GM18519 (cell line): ENCODE data around the gene ACVR1.

ENCODE experiments used
- ATAC-seq: cut with Tn5 transposase; IDR thresholded peaks from one replicate; pipeline ENCODE4 v1.9.1; 2021; ENCODE audit warnings: mild to moderate bottlenecking, moderate library complexity; ENCODE audit not compliant: unreplicated experiment, low FRiP score

The ACVR1 gene

DNA sequence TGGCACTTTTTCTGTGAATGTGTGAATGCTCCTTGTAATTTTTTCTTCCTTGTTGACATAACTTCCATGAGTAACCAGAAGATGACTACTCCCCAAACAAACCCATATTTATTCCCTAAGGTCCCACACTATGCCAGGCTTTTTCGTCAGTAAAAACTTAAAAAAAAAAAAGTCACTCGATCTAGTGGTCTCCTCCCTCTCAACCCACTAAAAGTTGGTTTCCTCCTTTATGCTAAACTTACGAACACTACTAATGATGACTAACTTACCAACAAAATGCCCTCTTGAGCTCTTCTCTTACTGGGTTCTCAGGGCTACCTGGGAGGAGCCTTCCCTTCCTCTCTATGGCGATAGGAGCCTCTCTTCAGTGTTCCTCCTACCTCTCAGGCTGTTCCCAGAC is 18.2 kb downstream of the ACVR1 start:
- ATAC-seq = no peak

DNA sequence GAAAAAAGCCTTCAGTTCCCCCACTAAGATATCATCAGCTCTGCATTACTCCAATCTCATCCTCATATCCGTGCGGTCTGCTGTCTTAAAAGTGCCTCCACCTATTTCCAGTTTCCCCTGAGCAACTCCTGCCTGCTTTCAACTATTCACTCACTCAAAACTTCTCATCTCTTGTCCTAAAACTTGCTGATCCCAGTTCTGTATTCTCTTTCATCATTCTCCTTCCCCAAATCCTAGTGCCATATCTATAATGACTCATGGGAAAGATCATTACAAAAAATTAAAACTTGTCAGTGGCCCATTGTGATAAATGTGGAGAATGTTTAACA is 20.0 kb downstream of the ACVR1 start:
- no peak for ATAC-seq

DNA sequence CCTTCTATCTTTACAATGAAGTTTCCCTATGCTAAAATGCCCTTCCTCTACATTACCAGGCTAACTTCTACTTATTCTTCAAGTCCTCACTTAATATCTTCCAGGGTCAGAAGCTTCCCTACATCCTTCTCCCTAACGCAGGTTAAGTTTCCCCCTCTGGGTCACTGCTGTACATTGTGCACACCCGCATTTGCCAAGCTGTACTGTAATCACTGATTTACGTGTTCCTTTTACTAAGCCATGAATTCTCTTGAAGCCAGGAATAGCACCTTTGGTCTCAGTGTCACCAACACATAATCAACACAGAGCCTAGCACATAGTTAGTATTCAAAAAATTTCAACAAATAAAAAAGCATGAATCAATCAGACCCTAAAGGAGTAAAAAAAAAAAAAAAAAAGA is 22.3 kb downstream of the ACVR1 start:
- ATAC-seq = no peak

DNA sequence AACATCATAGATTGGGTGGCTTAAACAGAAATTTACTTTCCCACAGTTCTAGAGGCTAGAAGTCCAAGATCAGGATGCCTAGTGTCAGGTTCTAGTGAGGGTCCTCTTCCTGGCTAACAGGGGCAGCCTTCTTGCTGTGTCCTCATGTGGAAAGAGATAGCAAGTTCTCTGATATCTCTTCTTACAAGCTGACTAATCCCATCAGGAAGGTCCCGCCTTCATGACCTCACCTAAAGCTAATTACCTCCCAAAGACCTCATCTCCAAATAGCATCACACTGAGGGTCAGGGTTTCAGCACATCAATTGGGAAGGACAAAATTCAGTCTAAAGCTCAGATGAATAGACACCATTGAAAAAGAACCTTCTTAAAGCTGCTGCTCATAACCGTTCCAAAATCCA is 22.9 kb downstream of the ACVR1 start:
- ATAC-seq = no peak

DNA sequence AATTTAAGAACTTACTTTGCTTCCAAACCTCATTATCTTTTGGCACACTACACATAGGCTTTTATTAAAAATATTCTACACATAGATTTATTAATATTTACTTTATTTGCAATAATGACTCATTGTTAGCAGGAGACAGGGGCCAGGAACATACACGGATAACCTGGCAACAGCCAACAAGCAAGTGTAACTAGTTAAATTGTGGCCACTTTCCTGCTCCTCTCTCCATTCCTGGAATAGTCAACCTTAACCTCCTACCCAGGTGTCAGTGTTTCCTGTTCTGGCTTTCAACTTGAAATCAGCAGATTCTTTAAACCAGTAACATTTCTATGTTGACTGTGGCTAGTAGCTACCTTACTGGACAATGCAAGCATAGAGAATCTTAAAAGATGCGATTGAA is 26.5 kb downstream of the ACVR1 start:
- ATAC-seq = no peak

DNA sequence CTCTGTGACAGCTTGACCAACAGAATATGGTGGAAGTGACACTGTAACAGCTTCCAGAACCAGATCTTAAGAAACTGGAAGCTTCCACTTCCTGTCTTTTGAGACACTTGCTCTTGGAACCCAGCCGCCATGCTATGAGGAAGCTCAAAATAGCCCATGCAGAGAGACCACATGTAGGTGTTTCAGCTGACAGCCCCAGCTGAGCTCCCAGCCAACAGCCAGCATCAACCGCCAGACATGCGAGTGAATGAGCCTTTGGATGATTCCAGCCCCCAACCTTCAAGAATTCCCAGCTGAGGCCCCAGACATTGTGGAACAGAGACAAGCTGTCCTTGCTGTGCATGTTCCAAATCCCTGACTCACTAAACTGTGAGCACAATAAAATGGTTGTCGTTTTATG is 27.9 kb downstream of the ACVR1 start:
- ATAC-seq = no peak

DNA sequence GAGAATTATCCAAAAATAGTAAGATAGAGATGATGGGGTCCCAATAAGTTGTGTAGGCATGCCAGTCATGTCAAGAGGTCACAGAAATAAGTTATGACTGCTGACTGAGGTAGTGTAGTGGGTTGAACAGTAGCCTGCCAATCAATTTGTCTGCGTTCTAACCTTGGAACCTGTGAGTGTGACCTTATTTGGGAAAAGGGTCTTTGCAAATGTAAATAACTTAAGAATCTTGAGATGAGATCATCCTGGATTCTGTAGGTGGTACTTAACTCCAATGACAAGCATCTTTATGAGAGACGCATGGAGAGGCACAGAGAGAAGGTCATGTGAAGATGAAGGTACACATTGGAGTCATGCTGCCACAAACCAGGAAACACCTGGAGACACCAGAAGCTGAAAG is 31.0 kb downstream of the ACVR1 start:
- no peak for ATAC-seq

DNA sequence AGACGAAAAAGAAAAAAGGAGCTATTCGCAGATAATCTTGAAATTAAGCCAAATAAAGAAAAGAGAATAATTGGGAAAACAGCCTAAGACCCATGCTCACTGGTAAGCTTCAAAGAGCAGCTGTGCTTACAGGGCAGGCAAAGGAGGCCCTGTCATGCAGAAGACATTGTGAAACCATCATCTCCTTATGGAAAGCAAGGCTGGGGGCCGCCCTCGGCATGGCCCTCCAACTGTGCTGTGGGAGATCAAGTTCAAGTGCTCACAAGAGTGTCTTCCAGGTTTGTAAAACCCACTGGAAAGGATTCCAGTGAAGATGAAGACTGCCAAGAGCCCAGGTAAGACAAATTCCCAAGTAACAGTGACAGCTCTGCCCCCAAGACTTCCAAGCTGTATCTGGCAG is 32.2 kb downstream of the ACVR1 start:
- ATAC-seq = no peak

DNA sequence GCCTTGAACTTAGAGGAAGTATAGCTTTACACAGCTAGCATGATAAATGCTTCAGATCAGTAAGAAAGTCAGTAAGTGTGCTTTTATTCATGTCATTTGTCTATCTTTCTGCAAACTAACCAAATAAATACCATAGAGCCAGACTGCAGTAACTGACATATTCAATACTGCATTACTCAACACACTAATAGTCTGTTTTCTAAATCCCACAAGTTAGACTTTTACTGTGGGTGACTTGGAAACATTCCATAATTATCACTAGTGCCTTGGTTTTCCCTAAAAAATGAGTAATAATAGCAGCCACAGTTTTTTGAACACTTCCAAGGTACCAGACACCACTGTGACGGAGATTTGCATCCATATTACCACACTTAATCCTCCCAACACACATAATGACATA is 33.0 kb downstream of the ACVR1 start:
- ATAC-seq = no peak

DNA sequence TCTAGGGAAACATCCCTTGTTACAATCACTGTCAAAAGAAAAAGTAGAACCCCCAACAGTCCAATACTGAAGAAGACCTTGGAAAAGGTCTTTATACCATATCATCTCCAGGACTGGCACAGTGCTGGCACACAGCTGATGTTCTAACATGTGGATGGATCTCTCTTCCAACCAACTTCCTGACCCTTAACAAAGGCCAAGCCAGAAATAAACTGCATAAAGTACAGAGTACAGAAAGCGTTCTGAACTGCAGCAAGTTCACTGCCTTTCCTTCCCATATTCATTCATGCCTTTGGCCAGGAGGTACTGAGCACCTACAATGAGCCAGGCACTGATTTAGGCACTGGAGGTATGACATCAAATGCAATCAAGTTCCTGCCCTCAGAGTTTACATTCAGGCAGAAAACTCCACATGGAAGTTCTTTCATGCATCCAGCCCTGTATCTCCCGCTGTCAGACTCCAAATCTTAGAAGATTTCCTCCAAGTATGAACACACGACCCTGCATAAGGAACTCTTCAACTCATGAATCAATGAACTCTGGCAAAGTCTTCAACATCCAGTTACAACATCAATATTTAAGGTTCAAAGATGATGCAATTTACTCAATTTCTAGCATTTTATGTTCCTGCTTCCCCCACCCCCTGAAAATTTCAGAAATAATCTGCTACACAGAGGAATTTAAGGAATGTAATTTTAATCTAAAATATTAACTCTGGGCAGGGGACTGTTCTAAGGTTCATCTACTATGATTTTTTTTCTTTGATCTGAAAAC is 33.8 kb downstream of the ACVR1 start:
- ATAC-seq = no peak

DNA sequence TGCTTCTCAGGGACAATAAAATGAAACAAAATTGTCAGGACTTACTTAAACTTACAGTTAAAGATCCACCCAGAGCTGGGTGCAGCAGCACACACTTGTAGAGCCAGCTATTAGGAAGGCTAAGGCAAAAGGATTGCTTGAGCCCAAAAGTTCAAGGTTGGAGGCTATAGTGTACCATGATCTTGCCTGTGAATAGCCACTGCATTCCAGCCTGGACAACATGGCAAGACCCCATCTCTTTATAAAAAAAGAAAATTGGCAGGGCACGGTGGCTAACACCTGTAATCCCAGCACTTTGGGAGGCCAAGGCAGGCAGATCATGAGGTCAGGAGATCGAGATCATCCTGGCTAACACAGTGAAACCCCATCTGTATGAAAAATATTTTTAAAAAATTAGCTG is 34.6 kb downstream of the ACVR1 start:
- ATAC-seq = no peak

DNA sequence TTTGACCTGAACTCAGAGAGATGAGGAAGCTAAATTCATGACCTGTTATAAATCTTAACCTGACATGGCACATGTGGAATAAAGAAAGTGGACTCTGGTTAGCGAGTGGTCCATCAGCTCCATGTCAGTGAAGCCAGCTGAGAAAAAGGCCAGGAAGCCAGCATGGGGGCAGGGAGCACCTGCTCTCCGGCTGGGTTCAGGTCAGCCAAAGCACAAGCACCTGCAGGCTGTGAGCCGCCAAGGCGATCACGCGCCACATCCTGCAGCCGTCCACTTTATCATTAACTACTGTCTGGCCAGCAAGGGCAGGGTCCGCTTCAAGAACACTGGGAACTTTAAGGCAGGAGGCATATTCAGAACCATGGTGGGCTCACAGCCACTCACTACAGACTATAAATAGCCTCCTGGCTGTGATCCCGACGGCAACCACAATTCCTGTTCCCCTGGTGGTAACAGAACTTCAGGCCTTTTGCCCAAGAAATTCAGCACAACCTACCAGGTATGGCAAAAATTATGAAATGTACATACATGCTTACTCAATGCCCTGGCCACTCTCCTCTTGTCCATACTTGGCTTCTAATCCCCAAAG is 35.5 kb downstream of the ACVR1 start:
- no peak for ATAC-seq

DNA sequence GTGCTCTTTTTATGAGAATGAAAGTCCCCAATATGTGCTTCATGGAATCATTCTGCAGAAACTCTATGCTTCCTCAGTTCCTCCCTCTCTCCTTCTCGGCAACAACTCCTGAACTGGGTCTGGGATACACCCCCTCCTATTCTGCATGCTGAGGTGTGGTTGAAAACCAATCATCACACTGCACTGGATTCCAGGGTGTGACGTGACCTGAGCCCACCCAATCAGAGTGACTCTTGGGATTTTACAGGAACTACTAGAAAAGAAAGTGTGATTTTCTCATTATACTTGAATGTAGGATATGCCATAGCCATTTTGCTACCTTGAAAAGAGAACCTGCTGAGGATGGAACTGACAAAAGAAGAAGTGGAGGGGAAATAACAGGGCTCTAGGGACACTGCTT is 36.3 kb downstream of the ACVR1 start:
- no peak for ATAC-seq

DNA sequence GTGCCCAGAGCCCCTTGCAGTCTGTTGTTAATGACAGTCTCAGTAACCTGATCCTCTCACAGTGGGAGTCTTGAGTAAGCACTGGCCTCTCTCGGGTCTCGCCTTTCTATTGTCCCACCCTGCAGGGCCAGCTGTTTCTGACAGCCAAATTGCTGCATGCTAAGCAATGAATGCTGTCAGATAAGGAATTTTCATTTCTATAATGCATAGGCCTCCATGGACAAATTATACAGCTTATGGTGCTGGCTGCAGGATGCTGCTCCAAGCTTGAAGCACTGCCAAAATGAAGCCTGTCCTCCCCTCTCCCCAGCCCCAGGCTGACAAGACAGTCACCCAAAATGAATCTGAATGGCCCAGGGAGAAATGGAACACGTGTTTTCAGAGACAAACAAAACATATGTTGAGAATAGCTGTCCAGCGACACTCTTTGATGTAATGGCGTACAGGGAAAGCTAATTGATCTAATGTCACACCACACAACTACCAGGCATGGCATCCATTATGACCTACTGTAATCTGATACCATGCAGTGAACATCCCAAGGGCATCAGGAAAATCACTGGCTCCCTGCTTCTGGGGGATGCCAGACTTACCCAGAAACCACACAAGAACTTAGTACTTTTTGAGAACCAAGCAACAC is 36.8 kb downstream of the ACVR1 start:
- ATAC-seq = no peak

DNA sequence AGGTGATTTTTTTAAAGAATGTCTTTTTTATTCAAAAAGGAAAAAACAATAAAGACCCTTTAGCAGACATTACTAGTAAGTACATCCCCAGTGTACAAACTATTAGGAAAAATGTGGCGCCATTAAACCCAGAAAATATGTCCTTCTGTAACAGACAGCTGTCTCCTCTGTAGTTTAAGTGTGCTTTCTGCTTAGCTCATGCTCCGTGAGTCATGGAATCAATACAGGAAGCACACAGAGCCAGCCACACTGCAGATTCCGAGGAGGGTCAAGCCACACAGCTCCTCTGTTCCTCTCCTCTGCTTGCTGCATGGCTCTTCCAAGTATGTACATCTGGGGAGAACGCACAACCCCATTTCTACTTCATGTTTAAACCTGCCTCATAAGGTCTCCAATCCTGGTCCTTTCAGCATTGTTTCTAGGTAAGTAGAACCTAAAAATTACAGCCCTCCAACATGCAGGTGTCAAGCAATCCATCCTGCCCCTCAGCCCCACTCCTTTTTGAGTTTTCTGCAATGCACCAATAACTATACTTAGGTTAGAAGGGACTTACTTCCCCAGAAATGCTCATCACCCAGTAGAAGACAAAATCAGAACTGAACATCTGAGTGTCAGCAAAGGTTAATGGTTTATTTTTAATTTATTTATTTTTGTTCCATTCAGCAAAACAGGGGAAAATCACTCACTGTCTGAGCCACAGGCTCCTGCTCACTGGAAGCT is 37.5 kb downstream of the ACVR1 start:
- no peak for ATAC-seq

DNA sequence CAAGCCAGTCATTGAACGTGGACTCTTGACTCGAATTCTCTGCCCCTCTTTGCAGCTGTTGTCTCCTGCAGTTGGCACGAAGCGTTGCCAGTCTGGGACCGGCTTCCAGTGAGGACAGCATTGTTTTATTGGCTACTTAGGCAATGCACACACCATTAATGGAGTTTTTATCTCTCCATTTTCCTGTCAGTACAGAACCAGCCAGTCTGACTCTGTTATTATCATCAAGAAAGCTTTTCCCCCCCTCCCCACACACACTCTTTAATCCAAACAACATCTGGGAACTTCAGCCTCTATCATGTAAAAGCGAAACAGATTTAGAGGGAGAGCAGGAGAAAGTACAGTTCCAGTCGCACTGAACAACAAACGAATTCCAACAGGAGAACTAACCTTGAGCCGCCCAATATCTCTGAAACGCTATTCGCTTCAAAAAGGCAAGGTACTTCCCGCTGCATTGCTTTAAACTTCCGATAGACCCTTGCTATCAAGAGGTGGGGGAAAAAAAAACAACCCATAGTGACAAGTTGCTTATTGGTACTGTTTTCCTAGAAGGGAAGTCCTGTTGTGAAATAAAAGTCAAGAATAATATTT is 38.2 kb downstream of the ACVR1 start:
- ATAC-seq = no peak

DNA sequence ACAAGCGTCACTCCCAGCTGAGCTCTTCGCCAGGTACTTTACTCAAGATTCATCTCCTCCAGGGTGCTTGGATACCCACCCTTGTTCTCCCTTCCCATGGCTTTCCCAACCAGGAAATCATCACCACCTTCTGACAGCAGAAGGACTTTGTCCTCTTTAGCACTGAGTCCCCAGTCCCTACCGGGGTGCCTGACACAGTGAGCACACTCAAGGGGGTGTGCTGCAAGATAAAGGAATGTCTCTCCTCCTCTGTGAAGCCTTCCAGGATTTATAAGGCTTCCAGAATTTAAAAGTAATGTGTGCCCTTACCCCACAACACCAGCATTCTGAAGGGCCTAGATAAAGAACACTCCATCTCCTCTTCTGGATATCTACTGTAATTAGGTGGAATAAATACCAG is 39.6 kb downstream of the ACVR1 start:
- ATAC-seq = no peak

DNA sequence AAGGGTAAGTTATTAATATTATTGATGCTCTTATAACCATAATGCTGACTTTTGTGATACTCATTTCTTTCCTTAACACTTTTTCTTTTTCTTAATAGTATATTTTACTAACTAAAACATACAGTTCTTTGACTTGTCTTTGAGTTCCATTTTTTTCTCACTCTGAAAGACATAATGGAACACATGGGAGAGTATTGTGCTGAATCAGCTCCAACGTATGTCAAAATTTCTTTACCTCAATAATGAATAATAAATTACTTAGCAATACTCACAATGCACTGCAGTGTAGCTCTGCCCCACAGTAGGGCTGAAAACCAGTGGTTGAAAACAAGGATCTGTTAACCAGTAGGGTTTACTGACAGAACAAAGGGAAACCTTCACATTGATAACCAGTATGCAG is 40.7 kb downstream of the ACVR1 start:
- no peak for ATAC-seq

DNA sequence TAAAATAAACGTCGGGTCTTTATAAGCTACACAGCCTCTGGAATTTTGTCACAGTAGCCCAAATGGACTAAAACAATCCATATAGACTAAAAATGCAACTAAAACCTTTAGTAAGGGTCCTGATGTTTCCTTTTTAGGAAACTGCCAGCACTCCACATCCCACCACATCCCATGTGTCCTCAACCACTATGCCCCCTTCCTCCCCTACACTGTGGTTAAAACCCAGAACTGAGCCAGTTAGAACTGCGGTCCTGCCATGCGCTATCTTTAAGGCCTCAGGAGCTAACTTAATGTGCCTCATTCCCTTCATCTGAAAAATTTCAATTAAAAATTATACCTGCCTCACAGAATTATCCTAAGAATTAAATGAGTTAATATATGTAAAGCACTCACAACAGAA is 41.1 kb downstream of the ACVR1 start:
- ATAC-seq = no peak

DNA sequence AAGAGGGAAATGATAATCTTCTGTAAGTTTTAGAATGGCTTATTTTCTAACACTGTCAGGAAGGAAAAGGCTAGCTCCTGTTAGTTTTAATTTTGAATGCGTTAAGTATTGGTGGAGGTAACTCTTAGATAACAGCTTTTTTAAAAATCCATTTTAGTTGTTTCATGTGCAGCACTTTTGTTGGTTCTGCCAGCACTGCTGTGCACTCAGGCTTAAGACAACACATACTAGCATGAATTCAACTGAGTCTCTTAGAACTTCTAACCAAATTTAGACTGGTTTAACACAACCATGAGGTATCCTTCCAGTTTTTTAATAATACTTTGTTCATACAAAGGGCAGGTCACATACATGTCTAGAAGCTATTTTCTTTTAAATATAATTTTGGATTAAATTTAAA is 42.4 kb downstream of the ACVR1 start:
- ATAC-seq = no peak
